ENCODE results near the gene KIAA1217.

GRCh38 chr10:24255115-24255880 is 46.4 kb downstream of the KIAA1217 start:
- TF ChIP-seq EP300 (conservative IDR thresholded peaks at IDR 0.05; ENCODE audit: poor library complexity, severe bottlenecking) (no peak), CTCF (IDR thresholded peaks at IDR 0.05; ENCODE audit: poor library complexity, severe bottlenecking) (no peak), REST (IDR thresholded peaks at IDR 0.05; ENCODE audit: borderline replicate concordance) (no peak), RAD21 (conservative IDR thresholded peaks at IDR 0.05) (no peak), POLR2AphosphoS5 (IDR thresholded peaks at IDR 0.05) (no peak)
